ENCODE measurements around the gene PPP2R1A.
A peak's percentile ranks its signal among the peaks of the same experiment; 100 is the strongest.

Gene PPP2R1A

GRCh38 chr19:52170863-52171320, 19.0 kb upstream of the PPP2R1A start:
- TF ChIP-seq CTCF (IDR thresholded peaks at IDR 0.05; ENCODE audit: extremely low read depth, insufficient read depth, missing control alignments): no peak
- DNase-seq (ENCODE audit: low spot score): no peak
- in situ Hi-C loops (cut with MboI; ENCODE audit: low pct_unique_long_range_greater_than_20kb, low sequenced_read_pairs, unreplicated experiment): no loop called here

- no peak for TF ChIP-seq CTCF (IDR thresholded peaks at IDR 0.05; ENCODE audit: extremely low read depth, insufficient read depth, missing control alignments)
- DNase-seq (ENCODE audit: low spot score): peak; percentile 88
- in situ Hi-C loops (cut with MboI; ENCODE audit: low pct_unique_long_range_greater_than_20kb, low sequenced_read_pairs, unreplicated experiment): no loop called here
Observed at GRCh38 chr19:52171321-52172169, 18.3 kb upstream of the PPP2R1A start, which contains the start of gene ZNF836. TSS of gene ZNF836 (minus strand) at chr19:52171621. CDS start at chr19:52168072, 3,549 bp downstream.

- DNase-seq (ENCODE audit: low spot score): no peak
- TF ChIP-seq CTCF (IDR thresholded peaks at IDR 0.05; ENCODE audit: extremely low read depth, insufficient read depth, missing control alignments): no peak
- in situ Hi-C loops (cut with MboI; ENCODE audit: low pct_unique_long_range_greater_than_20kb, low sequenced_read_pairs, unreplicated experiment): no loop called here
Observed at GRCh38 chr19:52172347-52172746, 17.5 kb upstream of the PPP2R1A start.

GRCh38 chr19:52176574-52176973, 13.3 kb upstream of the PPP2R1A start:
- DNase-seq (ENCODE audit: low spot score): no peak
- in situ Hi-C loops (cut with MboI; ENCODE audit: low pct_unique_long_range_greater_than_20kb, low sequenced_read_pairs, unreplicated experiment): no loop called here
- no peak for TF ChIP-seq CTCF (IDR thresholded peaks at IDR 0.05; ENCODE audit: extremely low read depth, insufficient read depth, missing control alignments)

GRCh38 chr19:52187407-52187806, 2.4 kb upstream of the PPP2R1A start:
- in situ Hi-C loops (cut with MboI; ENCODE audit: low pct_unique_long_range_greater_than_20kb, low sequenced_read_pairs, unreplicated experiment): no loop called here
- no peak for DNase-seq (ENCODE audit: low spot score)
- no peak for TF ChIP-seq CTCF (IDR thresholded peaks at IDR 0.05; ENCODE audit: extremely low read depth, insufficient read depth, missing control alignments)

- in situ Hi-C loops (cut with MboI; ENCODE audit: low pct_unique_long_range_greater_than_20kb, low sequenced_read_pairs, unreplicated experiment): no loop called here
- no peak for TF ChIP-seq CTCF (IDR thresholded peaks at IDR 0.05; ENCODE audit: extremely low read depth, insufficient read depth, missing control alignments)
- DNase-seq (ENCODE audit: low spot score): no peak
Observed at GRCh38 chr19:52188822-52189734, 774 bp upstream of the PPP2R1A start.

Data from GM13977 (cell line).